Uterus (tissue), 4 donors: Measurements from ENCODE around the gene ARPC2. TPM values are rescaled to one million over a fixed set of nuclear protein-coding genes. Genes with fewer than 3 reads are reported as not detected.

Experiments
- DNase-seq, 2 donors: peaks; one replicate each; pipeline ENCODE4 v3.0.0-alpha.2; 2019 to 2020
- H3K27ac ChIP-seq, 2 donors: fragments of 200-600 bp; sonication (generic); 1 replicate in 1 of 2; 2 replicates in 1 of 2; pipeline ENCODE4 v1.5.1; 2016 to 2018
- H3K27me3 ChIP-seq, 2 donors: fragments of 200-600 bp; sonication (generic); one replicate each; pipeline ENCODE4 v1.5.1; 2018 to 2019; ENCODE audit warnings: control low read depth in 1 of 2
- H3K36me3 ChIP-seq, 2 donors: fragments of 200-600 bp; sonication (generic); one replicate each; pipeline ENCODE4 v1.5.1; 2019; ENCODE audit warnings: control low read depth in 1 of 2
- H3K4me1 ChIP-seq, 2 donors: fragments of 200-600 bp; sonication (generic); one replicate each; pipeline ENCODE4 v1.5.1; 2018 to 2019; ENCODE audit warnings: control low read depth in 1 of 2
- H3K4me3 ChIP-seq, 2 donors: fragments of 200-600 bp; sonication (generic); 1 replicate in 1 of 2; 2 replicates in 1 of 2; pipeline ENCODE4 v1.5.1; 2018 to 2019; ENCODE audit warnings: mild to moderate bottlenecking in 1 of 2
- H3K9me3 ChIP-seq, 2 donors: fragments of 200-600 bp; sonication (generic); one replicate each; pipeline ENCODE4 v1.5.1; 2019; ENCODE audit warnings: control low read depth in 1 of 2
- CTCF ChIP-seq, 4 experiments: fragments of 200-600 bp in 2 of 4; fragments of 450-650 bp in 2 of 4; sonication (generic) in 2 of 4; IDR thresholded peaks; one replicate each; pipeline ENCODE4 v1.5.1; 2016 to 2019; ENCODE audit warnings: antibody characterized with exemption in 4 of 4, mild to moderate bottlenecking in 2 of 4, moderate library complexity in 1 of 4
- POLR2A ChIP-seq, 2 donors: fragments of 450-650 bp; IDR thresholded peaks; one replicate each; pipeline ENCODE4 v1.6.1; 2016; ENCODE audit warnings: antibody characterized with exemption in 2 of 2, mild to moderate bottlenecking in 1 of 2, moderate library complexity in 1 of 2
- intact Hi-C: fragments of 100-400 bp; cut with DNase I; formaldehyde crosslinking; loops from one replicate; pipeline ENCODE4 v1.15.1; 2023; ENCODE audit warnings: low total_unique reads
- microRNA-seq: library from miRNA; unstranded; fragments of <30 nt; microRNA quantifications from one replicate; pipeline ENCODE4, GENCODE V29; 2016; ENCODE audit warnings: borderline microRNAs expressed, borderline replicate concordance
- total RNA-seq, 4 donors: library from RNA; depleted of rRNA in 3 of 4; stranded (reverse); fragments of >200 nt in 3 of 4; gene quantifications; one replicate each; pipeline versions ENCODE4 v1.1.0 to v1.2.4, GENCODE V29; 2014 to 2023
- donor health status: DM: yes; HTN: yes; CAD: no.

The ARPC2 gene
- total RNA-seq, 4 donors from 2014 or later = 87.9 to 162 (median 159) TPM

- H3K27ac ChIP-seq = no peak overlapping the region
- intact Hi-C loops = loop anchor here (10.0 kb wide), 1 partner anchor 54 kb away; the partner anchor contains the start of gene CATIP
- no peaks in the 10 kb centered on the region for H3K4me1 ChIP-seq
- H3K27me3 ChIP-seq = no peaks in the 10 kb centered on the region
- DNase-seq = peak; percentile 79 to 90
- no peaks in the 10 kb centered on the region for H3K9me3 ChIP-seq
- TF ChIP-seq CTCF (IDR thresholded peaks at IDR 0.05) (peak; percentile 94 to 99 (median 95)), POLR2A (IDR thresholded peaks at IDR 0.05) (no peak)
- no peaks in the 10 kb centered on the region for H3K36me3 ChIP-seq
- H3K4me3 ChIP-seq = no peak overlapping the region
Observed at GRCh38 chr2:218301176-218301819, 84.3 kb downstream of the ARPC2 start.

Small RNA genes within 50 kb of the gene (microRNA-seq; reads per million reads assigned to microRNA genes)
- 2.0 reads per million for gene MIR6513

Other genes starting within 250 kb of the ARPC2 start
- 1,000 to 10,000 TPM in 1 of 4 donors, 100 to 1,000 TPM in 3; 144 to 1,338 (median 313) TPM for gene TNS1, start 214.2 kb upstream of the ARPC2 start, total RNA-seq
- under 1 TPM in 1 of 4 donors, not detected in 3; 0.07 TPM for gene RUFY4, start 147.9 kb upstream of the ARPC2 start, total RNA-seq
- under 1 TPM in 2 of 4 donors, not detected in 2; 0.07 to 0.91 TPM for gene CXCR2, start 91.2 kb upstream of the ARPC2 start, total RNA-seq
- under 1 TPM in 1 of 4 donors, not detected in 3; 0.18 TPM for gene CXCR1, start 50.2 kb upstream of the ARPC2 start, total RNA-seq
- 1 to 10 TPM in 1 of 4 donors, under 1 TPM in 2, not detected in 1; 0.29 to 1.0 (median 0.91) TPM for gene GPBAR1, start 43.8 kb downstream of the ARPC2 start, total RNA-seq
- gene AAMP, start 52.9 kb downstream of the ARPC2 start, total RNA-seq = 100 to 1,000 TPM in 3 of 4 donors, 10 to 100 TPM in 1; 79.6 to 160 (median 134) TPM
- gene PNKD, start 53.3 kb downstream of the ARPC2 start, total RNA-seq = 10 to 100 TPM; 11.8 to 47.8 (median 31.7) TPM
- gene TMBIM1, start 75.3 kb downstream of the ARPC2 start, total RNA-seq = 100 to 1,000 TPM; 112 to 166 (median 120) TPM
- gene CATIP, start 139.7 kb downstream of the ARPC2 start, total RNA-seq = under 1 TPM in 2 of 4 donors, not detected in 2; 0.85 to 0.97 TPM
- 10 to 100 TPM in 1 of 4 donors, 1 to 10 TPM in 1, under 1 TPM in 2; 0.26 to 14.0 (median 4.2) TPM for gene SLC11A1, start 165.1 kb downstream of the ARPC2 start, total RNA-seq
- gene CTDSP1, start 182.7 kb downstream of the ARPC2 start, total RNA-seq = 100 to 1,000 TPM in 2 of 4 donors, 10 to 100 TPM in 2; 48.8 to 198 (median 76.8) TPM
- gene VIL1, start 201.9 kb downstream of the ARPC2 start, total RNA-seq = under 1 TPM in 3 of 4 donors, not detected in 1; 0.28 to 0.59 (median 0.51) TPM